ENCODE results near the gene CNDP2.
A peak's percentile ranks its signal among the peaks of the same experiment; 100 is the strongest.

Gene CNDP2

GRCh38 chr18:74495581-74496507 is at the start of gene CNDP2:
Gene CNDP2, plus strand, starts transcription at chr18:74496363. Its CDS starts 3,611 bp downstream, at chr18:74499974.
- peak; percentile 52 for DNase-seq

GRCh38 chr18:74446631-74447403 is 49.3 kb upstream of the CNDP2 start:
- no peak for DNase-seq

GRCh38 chr18:74447404-74448152 is 48.6 kb upstream of the CNDP2 start:
- no peak for DNase-seq

GRCh38 chr18:74450626-74451025 is 45.5 kb upstream of the CNDP2 start:
- no peak for DNase-seq

- DNase-seq = no peak
These were observed 45.0 kb upstream of the CNDP2 start for GRCh38 chr18:74451148-74451547.

- no peak for DNase-seq
These were observed 43.1 kb upstream of the CNDP2 start for GRCh38 chr18:74453016-74453566.

- no peak for DNase-seq
These were observed 42.4 kb upstream of the CNDP2 start for GRCh38 chr18:74453642-74454198.

- DNase-seq = no peak
These were observed 41.8 kb upstream of the CNDP2 start for GRCh38 chr18:74454279-74454751.

GRCh38 chr18:74455386-74455785 is 40.8 kb upstream of the CNDP2 start:
- no peak for DNase-seq

- no peak for DNase-seq
These were observed 40.2 kb upstream of the CNDP2 start for GRCh38 chr18:74456017-74456348.

- DNase-seq = no peak
These were observed 39.7 kb upstream of the CNDP2 start for GRCh38 chr18:74456349-74457042.

GRCh38 chr18:74457043-74457724 is 39.0 kb upstream of the CNDP2 start, which contains the start of gene DIPK1C:
Gene DIPK1C, minus strand, starts transcription at chr18:74457308. Its CDS starts 49 bp downstream, at chr18:74457259.
- no peak for DNase-seq

GRCh38 chr18:74457725-74458421 is 38.3 kb upstream of the CNDP2 start:
- no peak for DNase-seq

GRCh38 chr18:74459889-74460288 is 36.3 kb upstream of the CNDP2 start:
- no peak for DNase-seq

GRCh38 chr18:74460825-74461224 is 35.3 kb upstream of the CNDP2 start:
- DNase-seq = no peak

GRCh38 chr18:74463254-74463653 is 32.9 kb upstream of the CNDP2 start:
- no peak for DNase-seq

GRCh38 chr18:74463983-74464382 is 32.2 kb upstream of the CNDP2 start:
- no peak for DNase-seq

GRCh38 chr18:74465775-74466174 is 30.4 kb upstream of the CNDP2 start:
- no peak for DNase-seq

GRCh38 chr18:74468547-74469061 is 27.6 kb upstream of the CNDP2 start:
- no peak for DNase-seq

- no peak for DNase-seq
These were observed 23.9 kb upstream of the CNDP2 start for GRCh38 chr18:74472312-74472711.

Data from NCI-H2029 treated with DMSO at 0.1 percent for 48 hours (cell line).